Measurements from ENCODE around the gene RFLNA.

The RFLNA gene

GRCh38 chr12:124340080-124340900 lies 45.4 kb downstream of the RFLNA start:
- DNase-seq: no peak

DNA sequence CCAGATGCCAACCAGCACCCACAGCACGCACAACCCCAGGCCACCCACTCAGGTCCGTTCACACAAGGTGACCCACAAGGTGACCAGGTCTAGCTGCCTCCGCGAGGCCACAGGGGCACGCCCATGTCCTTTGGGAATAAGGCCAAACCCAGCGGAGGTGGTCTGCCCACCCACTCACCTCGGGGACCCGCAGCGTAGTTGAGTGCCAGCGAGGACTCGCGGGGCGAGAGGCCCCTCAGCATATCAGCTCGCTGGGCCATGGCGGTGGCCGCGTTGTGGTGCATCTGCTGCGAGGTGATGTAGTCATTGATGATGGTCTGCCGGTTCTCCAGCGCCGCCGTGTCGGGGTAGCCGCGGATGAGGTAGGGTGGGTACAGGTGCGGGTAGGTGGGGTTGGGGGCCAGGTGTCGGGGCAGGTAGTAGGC lies 46.8 kb downstream of the RFLNA start:
- no peak for DNase-seq

DNA sequence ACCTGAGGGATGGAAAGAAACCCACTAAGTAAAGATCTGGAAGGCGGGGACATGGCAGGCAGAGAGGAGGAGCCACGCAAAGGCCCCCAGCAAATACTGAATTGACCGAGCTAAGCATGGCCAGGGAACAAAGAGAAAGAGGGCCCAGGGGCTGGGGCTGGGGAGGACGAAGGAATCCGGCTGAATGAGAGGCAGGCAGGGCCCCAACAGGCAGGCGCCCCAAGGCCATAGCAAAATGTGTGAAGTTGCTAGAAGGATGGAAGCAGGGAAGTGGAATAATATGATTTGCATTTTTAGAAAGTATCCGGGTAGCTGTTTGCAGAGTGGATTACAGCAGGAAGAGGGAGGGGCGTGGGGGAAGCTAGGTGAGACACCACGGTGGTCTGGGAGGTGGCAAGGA lies 49.1 kb downstream of the RFLNA start:
- DNase-seq: no peak

DNA sequence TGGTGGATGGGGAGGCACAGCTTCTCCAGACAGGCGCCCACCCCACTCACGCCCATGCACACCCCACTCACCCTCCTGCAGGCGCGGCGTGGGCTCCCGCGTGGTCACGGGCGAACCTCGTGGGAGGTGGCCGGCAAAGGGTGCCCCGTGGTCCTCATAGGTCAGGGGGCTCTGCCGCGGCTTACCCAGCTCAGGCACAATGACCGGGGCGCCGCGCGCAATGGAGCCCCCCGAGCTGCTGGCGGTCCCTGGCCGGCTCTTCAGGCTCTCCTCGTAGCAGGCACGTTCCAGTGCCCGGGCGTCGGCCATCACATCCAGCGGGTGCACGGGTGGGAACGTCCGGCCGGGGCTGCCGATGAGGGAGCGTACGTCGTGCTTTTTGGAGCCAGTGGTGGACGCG lies 49.6 kb downstream of the RFLNA start:
- DNase-seq: no peak

DNA sequence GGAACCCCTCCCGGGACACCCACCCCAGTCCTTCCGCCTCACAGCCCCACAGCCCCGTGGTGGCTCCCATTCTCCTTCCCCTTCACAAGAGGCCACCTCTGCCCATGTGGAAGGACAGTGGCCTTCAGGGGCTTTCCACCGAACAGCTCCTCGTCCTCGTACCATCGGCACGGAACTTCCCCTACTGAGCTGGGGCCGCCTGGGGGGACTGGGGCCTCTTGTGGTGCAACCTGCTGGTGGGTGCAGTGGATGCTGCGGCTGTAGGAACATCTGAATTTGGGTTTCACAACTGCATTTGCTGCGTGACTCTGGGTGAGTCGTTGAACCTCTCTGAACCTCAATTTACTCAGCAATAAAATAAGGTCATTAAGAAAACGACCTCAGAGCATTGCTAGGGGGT lies 50.9 kb downstream of the RFLNA start:
- no peak for DNase-seq

DNA sequence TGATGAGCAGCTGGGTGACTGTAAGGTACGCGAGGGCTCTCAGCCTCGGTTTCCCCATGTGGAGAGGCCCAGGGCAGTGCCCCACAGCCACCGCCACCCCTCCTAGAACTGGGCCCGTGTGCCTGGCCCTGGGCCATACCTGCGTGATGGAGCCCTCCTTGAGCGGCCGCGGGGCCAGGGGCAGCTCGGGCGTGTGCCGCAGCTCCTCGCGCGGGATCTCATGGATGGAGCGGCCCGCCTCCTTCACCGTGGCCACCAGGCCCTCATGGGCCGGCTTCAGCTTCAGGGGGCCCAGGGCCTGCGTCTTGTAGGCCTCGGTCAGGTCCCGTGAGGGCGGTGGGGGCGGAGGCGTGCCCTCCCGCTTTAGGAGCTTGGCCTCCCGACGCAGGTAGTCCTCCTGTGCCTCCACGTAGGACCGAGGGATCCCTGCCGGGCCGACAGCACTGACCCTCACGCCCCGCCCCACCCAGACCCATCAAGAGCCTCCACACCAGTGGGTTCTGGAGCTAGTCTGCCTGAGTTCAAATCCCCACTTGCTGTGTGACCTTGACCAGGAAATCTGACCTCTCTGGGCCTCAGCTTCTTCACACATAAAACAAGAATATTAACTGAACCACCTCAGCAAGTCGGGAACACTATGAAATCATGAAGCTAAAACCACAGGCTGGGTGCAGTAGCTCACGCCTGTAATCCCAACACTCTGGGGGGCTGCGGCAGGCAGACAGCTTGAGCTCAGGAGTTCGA lies 51.7 kb downstream of the RFLNA start:
- DNase-seq: no peak

DNA sequence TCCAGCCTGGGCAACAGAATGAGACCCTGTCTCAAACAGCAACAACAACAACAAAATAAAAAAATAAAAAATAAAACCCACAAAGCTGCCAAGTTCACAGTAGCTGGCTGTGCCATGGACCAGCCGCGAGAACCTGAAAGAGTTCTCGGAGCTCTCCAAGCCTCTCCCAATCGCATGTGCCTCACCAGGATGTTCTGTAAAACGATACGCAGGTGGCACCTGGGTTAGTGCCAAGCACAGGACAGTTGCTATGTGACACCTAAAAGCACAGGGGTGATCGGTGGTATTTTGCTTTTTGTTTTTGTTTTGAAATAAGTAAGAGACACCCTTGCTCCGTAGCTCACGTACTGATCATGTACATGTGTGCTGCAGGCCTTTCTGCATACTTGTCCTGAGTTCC lies 52.4 kb downstream of the RFLNA start:
- DNase-seq: no peak

- no peak for DNase-seq
These were observed 53.1 kb downstream of the RFLNA start for GRCh38 chr12:124347805-124348658.

- no peak for DNase-seq
These were observed 53.9 kb downstream of the RFLNA start for GRCh38 chr12:124348659-124349380.

- DNase-seq: no peak
These were observed 55.6 kb downstream of the RFLNA start for GRCh38 chr12:124350491-124350890.

GRCh38 chr12:124351422-124351821 lies 56.5 kb downstream of the RFLNA start:
- DNase-seq: no peak

DNA sequence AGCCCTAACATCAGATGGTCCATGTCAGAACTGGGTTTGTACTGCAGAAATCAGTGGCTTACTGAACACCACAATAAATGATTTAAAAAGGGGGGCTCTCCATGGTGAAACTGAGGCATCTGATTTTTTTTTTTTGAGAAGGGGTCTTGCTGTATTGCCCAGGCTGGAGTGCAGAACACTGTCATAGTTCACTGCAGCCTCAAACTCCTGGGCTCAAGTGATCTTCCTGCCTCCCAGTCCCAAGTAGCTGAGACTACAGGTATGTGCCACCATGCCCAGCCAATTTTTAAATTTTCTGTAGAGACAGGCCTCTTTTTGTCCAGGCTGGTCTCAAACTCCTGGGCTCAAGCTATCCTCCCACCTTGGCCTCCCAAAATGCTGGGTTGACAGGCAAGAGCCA lies 57.4 kb downstream of the RFLNA start:
- no peak for DNase-seq

DNA sequence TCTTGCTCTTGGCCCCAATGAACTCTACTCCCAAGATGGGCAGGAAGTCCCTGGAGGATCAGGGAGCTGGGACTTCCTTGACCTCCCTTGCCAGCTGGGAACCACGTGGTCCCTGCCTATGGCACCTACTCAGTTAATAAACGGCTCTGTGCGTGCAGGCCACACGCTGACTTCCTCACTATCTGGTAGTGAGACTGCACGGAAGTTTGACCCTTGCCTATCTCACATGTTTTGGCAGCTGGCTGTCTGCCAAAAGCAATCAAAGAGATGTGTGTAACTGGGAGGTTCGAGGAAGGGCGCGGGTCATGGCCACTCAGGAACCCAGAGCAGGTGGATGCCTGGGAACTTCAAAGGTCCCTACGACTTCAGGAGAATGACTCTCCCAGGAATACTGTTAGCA lies 57.9 kb downstream of the RFLNA start:
- DNase-seq: peak; percentile 7

DNA sequence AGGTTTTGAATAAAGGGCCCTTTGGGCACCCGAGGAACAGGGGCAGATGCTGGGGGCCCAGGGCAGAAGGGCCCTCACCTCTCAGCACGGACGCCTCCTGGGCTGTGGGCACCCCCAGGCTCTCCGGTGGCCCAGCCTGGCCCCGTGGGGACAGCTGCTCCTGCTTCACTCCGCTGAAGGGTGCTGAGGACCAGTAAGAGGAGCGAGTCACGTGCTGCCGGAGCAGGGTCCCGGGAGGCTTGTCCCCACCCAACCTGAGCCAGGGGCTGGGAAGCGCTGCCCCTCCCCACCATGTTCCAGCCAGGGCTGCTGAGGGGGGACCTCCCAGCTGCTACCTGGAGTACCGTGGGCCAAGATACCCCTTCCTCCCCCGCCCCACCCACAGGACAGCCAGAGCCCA lies 59.5 kb downstream of the RFLNA start:
- DNase-seq: no peak

DNA sequence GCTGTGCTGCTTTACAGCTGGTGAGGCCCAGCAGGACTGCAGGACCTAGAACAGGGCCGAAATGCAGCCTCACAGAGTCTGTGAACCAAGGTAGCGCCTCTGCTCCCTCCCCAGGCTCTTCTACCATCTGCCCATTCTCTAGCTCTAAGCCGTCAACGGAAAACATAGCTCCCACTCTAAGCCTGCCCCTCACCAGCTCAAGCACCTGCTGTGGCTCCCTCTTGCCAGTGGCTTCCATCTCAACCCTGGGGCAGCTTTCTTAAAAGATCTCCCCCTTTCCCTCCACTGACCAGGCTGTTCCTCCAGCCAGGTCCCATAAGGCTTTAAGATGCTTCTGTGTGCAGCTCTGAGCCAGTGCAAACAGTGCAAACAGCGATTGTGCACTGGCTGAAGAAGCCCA lies 61.3 kb downstream of the RFLNA start:
- no peak for DNase-seq

DNA sequence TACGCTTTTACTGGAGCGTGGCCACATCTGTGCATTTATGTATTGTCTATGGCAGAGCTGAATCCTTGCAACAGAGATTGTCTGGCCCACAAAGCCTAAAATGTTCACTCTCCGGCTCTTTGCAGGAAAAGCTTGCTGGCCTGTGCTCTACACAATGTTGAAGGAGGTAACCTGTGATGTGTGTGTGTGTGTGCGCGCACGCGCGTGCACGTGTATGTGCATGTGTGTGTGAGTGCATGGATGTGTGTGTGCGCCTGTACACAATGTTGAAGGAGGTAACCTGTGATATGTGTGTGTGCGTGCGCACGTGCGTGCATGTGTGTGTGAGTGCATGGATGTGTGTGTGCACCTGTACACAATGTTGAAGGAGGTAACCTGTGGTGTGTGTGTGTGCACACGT lies 62.7 kb downstream of the RFLNA start:
- no peak for DNase-seq

- no peak for DNase-seq
These were observed 63.7 kb downstream of the RFLNA start for GRCh38 chr12:124358572-124358971.

DNA sequence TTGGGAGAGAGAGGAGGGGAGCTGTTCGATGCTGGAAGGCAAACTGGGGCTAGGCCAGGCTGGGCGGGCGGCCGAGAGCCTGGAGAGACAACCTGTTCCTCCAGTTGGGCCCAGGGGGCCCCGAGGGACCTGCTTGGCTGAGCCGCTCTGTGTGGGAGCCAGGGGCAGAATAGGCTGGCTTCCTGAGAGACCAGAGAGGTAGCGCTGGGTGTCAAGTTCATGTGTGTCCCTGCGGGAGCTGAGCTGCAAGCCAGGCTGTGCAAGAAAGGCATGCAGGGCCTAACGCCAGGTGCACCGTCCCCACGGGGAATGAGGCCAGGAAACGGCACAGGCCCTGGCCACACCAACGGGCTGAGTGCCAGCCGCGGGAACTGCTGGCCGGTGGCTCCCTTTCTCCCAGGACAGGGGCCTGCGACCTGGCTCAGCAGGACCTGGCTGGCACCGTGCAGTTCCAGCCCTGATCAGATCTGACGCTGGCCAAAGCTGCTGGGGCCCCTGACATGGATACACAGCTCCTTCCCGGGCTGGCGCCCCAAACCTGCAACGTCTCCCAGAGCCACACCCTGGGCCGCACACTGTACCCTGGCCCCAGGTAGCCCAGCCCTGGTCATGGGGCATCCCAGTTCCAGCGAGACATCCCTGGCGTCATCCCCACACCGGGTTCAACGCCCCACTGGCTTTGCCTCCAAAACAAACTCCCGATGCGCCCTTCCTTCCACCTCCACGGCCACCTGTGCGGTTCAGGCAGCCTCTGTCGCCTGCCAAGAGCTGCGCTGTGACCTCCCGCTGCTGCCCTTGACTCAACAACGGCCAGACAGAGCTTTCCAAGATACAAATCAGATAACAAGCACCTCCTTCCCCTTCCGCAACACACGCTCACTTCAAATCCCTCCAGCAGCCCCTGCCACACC lies 65.0 kb downstream of the RFLNA start:
- DNase-seq: no peak

- DNase-seq: peak; percentile 14
These were observed 66.4 kb downstream of the RFLNA start for GRCh38 chr12:124361074-124361970.

DNA sequence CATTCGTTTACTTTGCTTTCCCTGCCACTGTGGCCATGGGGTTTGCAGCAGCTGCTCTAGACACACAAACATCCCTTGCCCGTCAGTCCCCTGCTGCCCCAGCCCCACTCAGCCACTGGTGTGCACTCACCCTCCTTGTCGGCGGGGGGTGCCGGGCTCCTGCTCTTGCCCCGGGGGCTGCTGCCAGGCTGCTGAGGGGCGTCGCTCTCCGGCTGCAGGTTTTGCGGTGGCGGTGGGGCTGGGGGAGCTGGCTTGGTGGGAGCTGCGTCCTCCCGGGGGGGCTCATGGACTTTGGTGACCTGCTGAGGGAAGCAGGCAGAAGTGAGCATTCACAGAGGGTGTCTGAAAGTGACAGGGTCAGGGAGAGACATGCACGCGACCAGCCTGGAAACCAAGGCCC lies 67.1 kb downstream of the RFLNA start:
- DNase-seq: no peak
